SK-N-MC (cell line): ENCODE results near the gene BAX.
"Not testable (repeated sequence)": the region's sequence is repeated elsewhere in the genome, so short reads cannot be mapped to it uniquely, and the experiment has no call there.

ENCODE experiments used
- DNase-seq: peaks from one replicate; pipeline ENCODE4 v3.0.0-alpha.2; 2011; ENCODE audit warnings: low read depth, low spot score
- H3K27ac ChIP-seq: fragments of 200-600 bp; sonication (generic); 2 replicates; pipeline ENCODE4 v1.5.1; 2016; ENCODE audit warnings: mixed run types
- H3K36me3 ChIP-seq: fragments of 200-600 bp; sonication (generic); 2 replicates; pipeline ENCODE4 v1.6.1; 2017; ENCODE audit warnings: antibody characterized with exemption, low read length, mixed read lengths; ENCODE audit not compliant: insufficient read depth
- H3K4me3 ChIP-seq: fragments of 200-600 bp; sonication (generic); 2 replicates; pipeline ENCODE4 v1.5.1; 2016
- H3K9ac ChIP-seq: fragments of 200-600 bp; sonication (generic); 2 replicates; pipeline ENCODE4 v1.8.0; 2017; ENCODE audit warnings: mixed run types, mixed read lengths; ENCODE audit not compliant: insufficient read length
- H3K9me3 ChIP-seq: fragments of 200-600 bp; sonication (generic); 2 replicates; pipeline ENCODE4 v1.6.1; 2017; ENCODE audit warnings: low read depth, mild to moderate bottlenecking, antibody characterized with exemption, low read length, moderate library complexity, mixed read lengths
- EZH2 ChIP-seq: fragments of 200-600 bp; sonication (generic); IDR thresholded peaks from one replicate; pipeline ENCODE4 v1.6.1; 2017; ENCODE audit warnings: antibody characterized with exemption
- FOXP2 ChIP-seq: optimal IDR thresholded peaks from 2 replicates; pipeline ENCODE3; 2011; ENCODE audit warnings: mild to moderate bottlenecking, moderate library complexity; ENCODE audit not compliant: insufficient read depth; ENCODE audit errors: extremely low read length, control extremely low read depth
- POLR2AphosphoS5 ChIP-seq: IDR thresholded peaks from 2 replicates; pipeline ENCODE4 v1.6.1; 2012; ENCODE audit warnings: mild to moderate bottlenecking, low read depth, low read length, borderline replicate concordance

BAX gene

DNA sequence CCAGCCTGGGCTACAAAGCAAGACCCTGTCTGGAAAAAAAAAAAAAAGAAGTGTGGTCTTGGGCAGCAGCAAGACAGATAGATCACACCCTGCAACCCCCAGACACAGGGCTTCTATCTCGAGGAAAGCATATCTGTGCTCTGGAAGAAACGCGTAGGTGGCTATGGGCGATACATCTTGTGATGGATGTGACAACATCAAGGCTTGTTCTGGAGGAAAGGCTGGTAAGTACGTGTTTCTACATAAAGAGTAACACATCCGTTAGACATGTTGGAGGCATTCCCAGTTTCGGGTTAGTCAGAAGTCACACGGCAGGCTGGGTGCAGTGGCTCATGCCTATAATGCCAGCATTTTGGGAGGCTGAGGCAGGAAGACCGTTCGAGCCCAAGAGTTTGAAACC, 27.8 kb upstream of the BAX start:
- Histone ChIP-seq H3K27ac (no peak overlapping the region), H3K9ac (no peak overlapping the region), H3K4me3 (no peak overlapping the region), H3K36me3 (no peaks in the 10 kb centered on the region), H3K9me3 (no peaks in the 10 kb centered on the region)
- TF ChIP-seq FOXP2 (no peak), POLR2AphosphoS5 (no peak)
- no peak for DNase-seq

- H3K36me3 ChIP-seq, H3K4me3 ChIP-seq, H3K27ac ChIP-seq, H3K9me3 ChIP-seq, DNase-seq, H3K9ac ChIP-seq: not testable (repeated sequence)
Observed at GRCh38 chr19:48927692-48928091, 27.0 kb upstream of the BAX start.

DNA sequence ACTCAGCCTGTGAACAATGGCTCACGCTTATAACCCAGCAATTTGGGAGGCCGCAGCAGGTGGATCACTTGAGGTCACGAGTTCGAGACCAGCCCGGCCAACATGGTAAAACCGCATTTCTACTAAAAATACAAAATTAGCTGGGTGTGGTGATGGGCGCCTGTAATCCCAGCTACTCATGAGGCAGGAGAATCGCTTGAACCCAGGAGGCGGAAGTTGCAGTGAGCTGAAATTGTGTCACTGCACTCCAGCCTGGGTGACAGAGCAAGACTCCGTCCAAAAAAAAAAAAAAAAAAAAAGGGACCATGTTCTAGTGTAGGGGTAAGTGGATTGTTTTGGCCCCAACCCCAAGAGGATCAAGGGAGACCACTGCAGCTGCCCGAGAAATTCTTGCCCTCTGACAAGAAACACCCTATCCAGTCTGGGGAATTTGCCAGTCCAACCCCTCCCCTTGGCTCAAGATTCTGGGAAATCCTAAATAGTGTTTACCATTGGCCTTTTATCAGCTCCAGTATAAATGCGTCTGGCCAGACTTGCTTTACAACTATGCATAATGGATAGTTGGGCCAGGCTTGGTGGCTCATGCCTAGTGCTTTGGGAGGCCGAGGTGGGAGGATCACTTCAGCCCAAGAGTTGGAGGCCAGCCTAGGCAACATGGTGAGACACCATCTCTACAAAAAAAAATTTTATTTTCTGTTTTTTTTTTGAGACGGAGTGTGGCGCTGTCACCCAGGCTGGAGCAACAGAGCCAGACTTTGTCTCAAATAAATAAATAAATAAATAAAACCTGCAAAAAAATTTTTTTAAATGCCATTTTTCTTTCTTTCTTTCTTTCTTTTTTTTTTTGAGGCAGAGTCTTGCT, 26.3 kb upstream of the BAX start:
- DNase-seq = no peak
- Histone ChIP-seq H3K9ac (no peak overlapping the region), H3K9me3 (no peaks in the 10 kb centered on the region), H3K36me3 (no peaks in the 10 kb centered on the region), H3K27ac (no peak overlapping the region), H3K4me3 (no peak overlapping the region)
- TF ChIP-seq POLR2AphosphoS5 (no peak), EZH2 (no peak), FOXP2 (no peak)

- DNase-seq = no peak
Observed at GRCh38 chr19:48933382-48933932, 21.2 kb upstream of the BAX start, which contains the start of gene DHDH. DHDH (plus strand) TSS chr19:48933699; CDS start chr19:48933722, 23 bp downstream.

DNA sequence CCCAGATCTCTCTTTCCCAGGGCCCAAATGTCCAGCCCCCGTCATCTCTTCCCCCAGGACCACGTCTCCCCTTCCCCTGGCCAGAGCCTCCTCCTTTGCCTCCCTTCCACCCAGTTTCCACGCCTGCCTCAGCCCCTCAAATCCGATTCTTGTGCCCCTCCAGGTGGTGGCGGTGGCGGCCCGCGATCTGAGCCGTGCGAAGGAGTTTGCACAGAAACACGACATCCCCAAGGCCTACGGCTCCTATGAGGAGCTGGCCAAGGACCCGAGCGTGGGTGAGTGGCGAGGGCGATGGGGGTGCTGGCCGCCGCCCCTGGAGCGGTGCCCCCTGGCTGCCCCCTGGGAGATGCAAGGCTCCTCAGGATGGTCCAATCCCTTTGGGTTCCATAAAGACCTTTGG, 19.8 kb upstream of the BAX start:
- H3K4me3 ChIP-seq = no peak overlapping the region
- no peak overlapping the region for H3K9ac ChIP-seq
- H3K36me3 ChIP-seq = no peaks in the 10 kb centered on the region
- no peaks in the 10 kb centered on the region for H3K9me3 ChIP-seq
- TF ChIP-seq EZH2 = no peak
- no peak for TF ChIP-seq POLR2AphosphoS5
- no peak for TF ChIP-seq FOXP2
- H3K27ac ChIP-seq = no peak overlapping the region
- no peak for DNase-seq

More at GRCh38 chr19:48933382-48933932, 21.2 kb upstream of the BAX start, which contains the start of gene DHDH:
- no peak within 1 kb of the TSS for H3K9ac ChIP-seq
- TF ChIP-seq FOXP2 (no peak), POLR2AphosphoS5 (peak; percentile 13; the same call in 1 of the 2 replicates), EZH2 (no peak)
- H3K36me3 ChIP-seq = no peaks in the 10 kb centered on the region
- no peak within 1 kb of the TSS for H3K27ac ChIP-seq
- no peaks in the 10 kb centered on the region for H3K9me3 ChIP-seq
- peak within 1 kb of the TSS; percentile 82 for H3K4me3 ChIP-seq

DNA sequence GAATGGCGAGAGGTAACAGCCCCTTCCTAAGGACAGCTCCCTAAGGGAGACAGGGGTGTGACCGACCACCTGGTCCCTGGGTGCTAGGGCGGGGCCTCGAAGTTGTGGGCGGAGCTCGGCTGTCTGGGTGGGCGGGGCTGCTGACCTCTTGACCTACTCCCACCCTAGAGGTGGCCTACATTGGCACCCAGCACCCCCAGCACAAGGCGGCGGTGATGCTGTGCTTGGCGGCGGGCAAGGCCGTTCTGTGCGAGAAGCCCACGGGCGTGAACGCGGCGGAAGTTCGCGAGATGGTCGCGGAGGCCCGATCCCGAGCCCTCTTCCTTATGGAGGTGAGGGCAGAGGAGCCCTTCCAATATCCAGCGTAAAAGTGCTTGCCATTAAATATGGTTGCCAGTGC, 18.8 kb upstream of the BAX start:
- no peak for DNase-seq

GRCh38 chr19:48938256-48938655, 16.4 kb upstream of the BAX start:
- TF ChIP-seq FOXP2 = no peak
- no peak for TF ChIP-seq POLR2AphosphoS5
- no peak for TF ChIP-seq EZH2

More for the DNA sequence above, 18.8 kb upstream of the BAX start:
- TF ChIP-seq POLR2AphosphoS5 (no peak), EZH2 (no peak), FOXP2 (no peak)
- H3K27ac ChIP-seq = no peak overlapping the region
- no peak overlapping the region for H3K4me3 ChIP-seq
- no peak overlapping the region for H3K9ac ChIP-seq
- H3K36me3 ChIP-seq = no peaks in the 10 kb centered on the region
- no peaks in the 10 kb centered on the region for H3K9me3 ChIP-seq

GRCh38 chr19:48940902-48941301, 13.8 kb upstream of the BAX start:
- Histone ChIP-seq H3K36me3 (no peaks in the 10 kb centered on the region), H3K4me3 (no peak overlapping the region), H3K9me3 (no peaks in the 10 kb centered on the region), H3K27ac (no peak overlapping the region), H3K9ac (no peak overlapping the region)
- no peak for DNase-seq
- no peak for TF ChIP-seq FOXP2
- TF ChIP-seq EZH2 = no peak
- no peak for TF ChIP-seq POLR2AphosphoS5

More at GRCh38 chr19:48938256-48938655, 16.4 kb upstream of the BAX start:
- H3K9me3 ChIP-seq = no peaks in the 10 kb centered on the region
- H3K9ac ChIP-seq = no peak overlapping the region
- DNase-seq = no peak
- H3K27ac ChIP-seq = no peak overlapping the region
- H3K4me3 ChIP-seq = no peak overlapping the region
- H3K36me3 ChIP-seq = no peaks in the 10 kb centered on the region
